Measurements from ENCODE around the gene CACNA2D2. TPM values are rescaled to one million over a fixed set of nuclear protein-coding genes. Genes with fewer than 3 reads are reported as not detected.

Gene CACNA2D2
- polyA plus RNA-seq, 1 of the 3 experiments (the other 2 are of a cell fraction): 1.1 TPM

DNA sequence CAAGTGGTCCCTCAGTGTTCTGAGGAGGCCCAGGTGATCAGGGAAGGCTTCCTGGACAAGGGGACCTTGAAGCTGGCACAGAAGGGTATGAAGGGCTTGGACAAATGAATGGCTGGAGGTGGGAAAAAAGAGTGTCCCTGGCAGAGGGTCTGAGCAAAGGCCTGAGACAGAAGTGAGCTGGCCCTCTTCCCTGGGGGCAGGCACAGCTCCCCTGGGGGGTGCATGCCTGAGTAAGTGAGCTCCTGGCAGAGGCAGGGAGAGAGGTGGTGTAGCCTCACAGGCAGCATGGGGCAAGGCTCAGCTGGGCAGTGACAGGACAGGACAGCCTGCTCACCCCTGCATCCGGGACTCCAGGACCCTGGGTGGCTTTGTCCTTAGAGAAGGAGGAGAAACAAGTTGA, 5.4 kb upstream of the CACNA2D2 start:
- no peaks in the 10 kb centered on the region for H3K9me2 ChIP-seq
- no peaks in the 10 kb centered on the region for H4K20me1 ChIP-seq (ENCODE audit: insufficient read depth)
- TF ChIP-seq FOXM1 (IDR thresholded peaks at IDR 0.05; ENCODE audit: low read depth) (no peak), RAD21 (IDR thresholded peaks at IDR 0.05; ENCODE audit: low read length) (no peak), MEF2A (IDR thresholded peaks at IDR 0.05; ENCODE audit: borderline replicate concordance, low read depth) (no peak), TEAD4 (IDR thresholded peaks at IDR 0.05; ENCODE audit: borderline replicate concordance, insufficient read depth) (no peak), NRF1 (IDR thresholded peaks at IDR 0.05; ENCODE audit: low read depth, low read length) (no peak), TAF1 (IDR thresholded peaks at IDR 0.05; ENCODE audit: borderline replicate concordance, low read depth, low read length) (no peak), RCOR1 (IDR thresholded peaks at IDR 0.05; ENCODE audit: low read length) (no peak), EZH2phosphoT487 (IDR thresholded peaks at IDR 0.05; ENCODE audit: borderline replicate concordance, low read depth) (no peak), TCF12 (IDR thresholded peaks at IDR 0.05) (no peak)
- TF ChIP-seq, protein P1, sequence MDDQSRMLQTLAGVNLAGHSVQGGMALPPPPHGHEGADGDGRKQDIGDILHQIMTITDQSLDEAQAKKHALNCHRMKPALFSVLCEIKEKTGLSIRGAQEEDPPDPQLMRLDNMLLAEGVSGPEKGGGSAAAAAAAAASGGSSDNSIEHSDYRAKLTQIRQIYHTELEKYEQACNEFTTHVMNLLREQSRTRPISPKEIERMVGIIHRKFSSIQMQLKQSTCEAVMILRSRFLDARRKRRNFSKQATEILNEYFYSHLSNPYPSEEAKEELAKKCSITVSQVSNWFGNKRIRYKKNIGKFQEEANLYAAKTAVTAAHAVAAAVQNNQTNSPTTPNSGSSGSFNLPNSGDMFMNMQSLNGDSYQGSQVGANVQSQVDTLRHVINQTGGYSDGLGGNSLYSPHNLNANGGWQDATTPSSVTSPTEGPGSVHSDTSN (IDR thresholded peaks at IDR 0.05): no peak
- TF ChIP-seq, protein P2, sequence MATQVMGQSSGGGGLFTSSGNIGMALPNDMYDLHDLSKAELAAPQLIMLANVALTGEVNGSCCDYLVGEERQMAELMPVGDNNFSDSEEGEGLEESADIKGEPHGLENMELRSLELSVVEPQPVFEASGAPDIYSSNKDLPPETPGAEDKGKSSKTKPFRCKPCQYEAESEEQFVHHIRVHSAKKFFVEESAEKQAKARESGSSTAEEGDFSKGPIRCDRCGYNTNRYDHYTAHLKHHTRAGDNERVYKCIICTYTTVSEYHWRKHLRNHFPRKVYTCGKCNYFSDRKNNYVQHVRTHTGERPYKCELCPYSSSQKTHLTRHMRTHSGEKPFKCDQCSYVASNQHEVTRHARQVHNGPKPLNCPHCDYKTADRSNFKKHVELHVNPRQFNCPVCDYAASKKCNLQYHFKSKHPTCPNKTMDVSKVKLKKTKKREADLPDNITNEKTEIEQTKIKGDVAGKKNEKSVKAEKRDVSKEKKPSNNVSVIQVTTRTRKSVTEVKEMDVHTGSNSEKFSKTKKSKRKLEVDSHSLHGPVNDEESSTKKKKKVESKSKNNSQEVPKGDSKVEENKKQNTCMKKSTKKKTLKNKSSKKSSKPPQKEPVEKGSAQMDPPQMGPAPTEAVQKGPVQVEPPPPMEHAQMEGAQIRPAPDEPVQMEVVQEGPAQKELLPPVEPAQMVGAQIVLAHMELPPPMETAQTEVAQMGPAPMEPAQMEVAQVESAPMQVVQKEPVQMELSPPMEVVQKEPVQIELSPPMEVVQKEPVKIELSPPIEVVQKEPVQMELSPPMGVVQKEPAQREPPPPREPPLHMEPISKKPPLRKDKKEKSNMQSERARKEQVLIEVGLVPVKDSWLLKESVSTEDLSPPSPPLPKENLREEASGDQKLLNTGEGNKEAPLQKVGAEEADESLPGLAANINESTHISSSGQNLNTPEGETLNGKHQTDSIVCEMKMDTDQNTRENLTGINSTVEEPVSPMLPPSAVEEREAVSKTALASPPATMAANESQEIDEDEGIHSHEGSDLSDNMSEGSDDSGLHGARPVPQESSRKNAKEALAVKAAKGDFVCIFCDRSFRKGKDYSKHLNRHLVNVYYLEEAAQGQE (IDR thresholded peaks at IDR 0.05; ENCODE audit: low read depth, low read length): no peak
- no peaks in the 10 kb centered on the region for H3F3A ChIP-seq (replicated peaks; ENCODE audit: insufficient read depth)
- WGBS (ENCODE audit: low lambda C conversion rate): no CpG with 5 or more reads among the region's 1 CpG
- no peak overlapping the region for H3K4me2 ChIP-seq
- no peaks in the 10 kb centered on the region for H3K79me2 ChIP-seq (ENCODE audit: insufficient read depth)
- no peak overlapping the region for H3K4me3 ChIP-seq (ENCODE audit: low read depth in 2 of 2, low read length in 1 of 2)
- POLR2A ChIA-PET: interaction anchor here (1.1 kb wide), 1 partner anchor 26 kb away, joined by 3 read pairs; no protein-coding TSS in a partner anchor
- peaks cover 25% of the 10 kb centered on the region; the same call in 1 of the 2 replicates for H3K27me3 ChIP-seq (ENCODE audit: insufficient read depth)
- CTCF ChIA-PET: interaction anchor here (1.0 to 4.3 kb wide), 4 partner anchors 10 to 73 kb away, joined by 4 to 27 read pairs (median 5); no protein-coding TSS in a partner anchor
- H3K4me1 ChIP-seq (ENCODE audit: control insufficient read depth in 1 of 2, insufficient read depth in 2 of 2, low read depth in 1 of 2, low read length in 1 of 2): peaks cover 0 to 29% of the 10 kb centered on the region in 2 experiments; a peak in 1 of 4 replicates
- H3K9me3 ChIP-seq: no peaks in the 10 kb centered on the region
- no peak for DNase-seq
- H3K36me3 ChIP-seq (replicated peaks in 1 of 2; ENCODE audit: control insufficient read depth in 1 of 2, insufficient read depth in 2 of 2, low read length in 1 of 2): no peaks in the 10 kb centered on the region
- no peak overlapping the region for H3K9ac ChIP-seq
- no peak overlapping the region for H2AFZ ChIP-seq (ENCODE audit: low read depth)
- H3K27ac ChIP-seq (ENCODE audit: low read depth in 2 of 2, low read length in 1 of 2): no peak overlapping the region

DNA sequence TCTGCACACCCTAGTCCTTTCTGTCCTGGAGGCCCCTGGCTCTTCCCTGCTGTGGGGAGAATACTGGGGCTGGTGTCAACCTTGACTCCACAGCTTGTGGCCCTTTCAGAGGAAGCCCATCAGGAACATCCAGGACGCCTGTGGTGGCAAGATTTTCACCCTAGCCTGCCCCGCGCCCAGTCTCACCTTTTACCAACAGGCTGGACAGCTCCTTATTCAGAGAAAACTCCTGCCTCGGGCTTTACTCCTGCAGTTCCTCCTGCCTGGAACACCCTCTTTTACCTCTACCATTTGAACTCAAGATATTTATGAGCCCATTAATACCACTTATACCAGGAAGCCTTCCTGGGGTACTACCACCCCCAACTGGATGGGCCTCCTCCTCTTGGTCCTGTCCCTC, 2.7 kb upstream of the CACNA2D2 start:
- ChIA-PET POLR2A (no interaction called here), CTCF (interaction anchor here (0.9 kb wide), 1 partner anchor 37 kb away, joined by 3 read pairs; no protein-coding TSS in a partner anchor)
- Histone ChIP-seq H3K36me3 (replicated peaks in 1 of 2; ENCODE audit: control insufficient read depth in 1 of 2, insufficient read depth in 2 of 2, low read length in 1 of 2) (no peaks in the 10 kb centered on the region), H4K20me1 (ENCODE audit: insufficient read depth) (no peaks in the 10 kb centered on the region), H3K9me3 (no peaks in the 10 kb centered on the region), H3K9me2 (no peaks in the 10 kb centered on the region), H3K9ac (no peak overlapping the region), H3K27ac (ENCODE audit: low read depth in 2 of 2, low read length in 1 of 2) (no peak overlapping the region), H2AFZ (ENCODE audit: low read depth) (no peak overlapping the region), H3K4me1 (ENCODE audit: control insufficient read depth in 1 of 2, insufficient read depth in 2 of 2, low read depth in 1 of 2, low read length in 1 of 2) (peaks cover 0 to 17% of the 10 kb centered on the region in 2 experiments; a peak in 1 of 4 replicates), H3K79me2 (ENCODE audit: insufficient read depth) (no peaks in the 10 kb centered on the region), H3K27me3 (ENCODE audit: insufficient read depth) (peaks cover 35% of the 10 kb centered on the region; the same call in 1 of the 2 replicates), H3K4me3 (ENCODE audit: low read depth in 2 of 2, low read length in 1 of 2) (no peak overlapping the region), H3K4me2 (no peak overlapping the region), H3F3A (replicated peaks; ENCODE audit: insufficient read depth) (no peaks in the 10 kb centered on the region)
- TF ChIP-seq, protein P2 (IDR thresholded peaks at IDR 0.05; ENCODE audit: low read depth, low read length): peak; percentile 55
- TF ChIP-seq GATA2 (CRISPR knock-in tag; IDR thresholded peaks at IDR 0.05): no peak
- WGBS (ENCODE audit: low lambda C conversion rate): 68% methylated on average over 4 of the region's 4 CpGs
- DNase-seq: no peak

Measured in SK-N-SH (cell line).